Breast epithelium (tissue), 4 donors: ENCODE measurements around the gene TMTC3. TPM values are rescaled to one million over a fixed set of nuclear protein-coding genes. Genes with fewer than 3 reads are reported as not detected.
"Not testable (repeated sequence)": the region's sequence is repeated elsewhere in the genome, so short reads cannot be mapped to it uniquely, and the experiment has no call there.

Source experiments
- DNase-seq, 2 donors: peaks; one replicate each; pipeline ENCODE4 v3.0.0-alpha.2; 2019; ENCODE audit warnings: low spot score in 2 of 2
- H3K27ac ChIP-seq, 2 donors: fragments of 200-600 bp; sonication (generic) in 1 of 2; one replicate each; pipeline ENCODE4 v1.5.1; 2016 to 2019; ENCODE audit warnings: mild to moderate bottlenecking in 1 of 2
- H3K27me3 ChIP-seq, 2 donors: fragments of 200-600 bp; sonication (generic) in 1 of 2; one replicate each; pipeline versions ENCODE4 v1.5.1 to v1.6.0; 2017 to 2019; ENCODE audit warnings: control low read depth in 1 of 2, mild to moderate bottlenecking in 1 of 2
- H3K36me3 ChIP-seq: fragments of 200-600 bp; one replicate; pipeline ENCODE4 v1.5.1; 2019
- H3K4me1 ChIP-seq, 2 donors: fragments of 200-600 bp; sonication (generic); one replicate each; pipeline ENCODE4 v1.5.1; 2016 to 2019; ENCODE audit warnings: control low read depth in 1 of 2
- H3K4me3 ChIP-seq, 3 donors: fragments of 200-600 bp; sonication (generic); 1 replicate in 2 of 3; 2 replicates in 1 of 3; pipeline ENCODE4 v1.5.1; 2016 to 2019; ENCODE audit warnings: mild to moderate bottlenecking in 3 of 3, moderate library complexity in 2 of 3
- H3K9me3 ChIP-seq, 2 donors: fragments of 200-600 bp; sonication (generic) in 1 of 2; one replicate each; pipeline ENCODE4 v1.5.1; 2016 to 2019; ENCODE audit warnings: control low read depth in 1 of 2
- POLR2A ChIP-seq: fragments of 450-650 bp; IDR thresholded peaks from one replicate; pipeline ENCODE4 v1.6.1; 2016; ENCODE audit warnings: antibody characterized with exemption, mild to moderate bottlenecking, moderate library complexity
- POLR2AphosphoS5 ChIP-seq, 3 donors: sonication (generic); formaldehyde crosslinking; IDR thresholded peaks; one replicate each; pipeline ENCODE4 v1.6.1; 2017; ENCODE audit warnings: antibody characterized with exemption in 3 of 3
- intact Hi-C: fragments of 100-400 bp; cut with DNase I; formaldehyde crosslinking; loops from one replicate; pipeline ENCODE4 v1.15.1; 2023; ENCODE audit warnings: low total_unique reads
- total RNA-seq, 3 donors: library from RNA; depleted of rRNA; stranded (reverse); fragments of >200 nt; gene quantifications; one replicate each; pipeline ENCODE4 v1.1.0, GENCODE V29; 2016
- TF ChIP-seq, protein P1 (sequence below), 3 donors: fragments of 450-650 bp; IDR thresholded peaks; one replicate each; pipeline ENCODE4 v1.5.1; 2016 to 2017; ENCODE audit warnings: antibody characterized with exemption in 3 of 3, mild to moderate bottlenecking in 3 of 3, moderate library complexity in 3 of 3

TMTC3 gene
- total RNA-seq, 3 donors from 2014 or later, result 14.7 to 20.6 (median 20.2) TPM

DNA sequence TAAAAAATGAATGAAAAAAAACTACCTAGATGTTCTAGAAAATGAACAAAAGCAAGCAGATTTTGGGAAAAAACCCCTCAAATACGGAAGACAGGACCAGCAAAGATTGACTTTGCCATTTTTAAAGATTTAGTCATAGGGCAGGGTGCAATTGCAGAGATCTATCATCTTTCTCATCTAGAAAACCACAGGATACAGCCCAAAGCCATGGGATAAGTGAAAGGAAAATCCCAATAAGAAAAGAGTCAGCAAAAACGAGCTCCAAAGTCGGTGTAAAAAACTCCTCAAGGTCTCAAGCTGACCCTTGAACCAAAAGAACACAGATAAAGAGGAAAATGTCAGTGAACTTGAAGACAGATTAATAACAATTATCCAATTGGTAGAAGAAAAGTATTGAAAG lies 28.2 kb upstream of the TMTC3 start:
- TF ChIP-seq POLR2A, result no peak
- TF ChIP-seq, protein P1, sequence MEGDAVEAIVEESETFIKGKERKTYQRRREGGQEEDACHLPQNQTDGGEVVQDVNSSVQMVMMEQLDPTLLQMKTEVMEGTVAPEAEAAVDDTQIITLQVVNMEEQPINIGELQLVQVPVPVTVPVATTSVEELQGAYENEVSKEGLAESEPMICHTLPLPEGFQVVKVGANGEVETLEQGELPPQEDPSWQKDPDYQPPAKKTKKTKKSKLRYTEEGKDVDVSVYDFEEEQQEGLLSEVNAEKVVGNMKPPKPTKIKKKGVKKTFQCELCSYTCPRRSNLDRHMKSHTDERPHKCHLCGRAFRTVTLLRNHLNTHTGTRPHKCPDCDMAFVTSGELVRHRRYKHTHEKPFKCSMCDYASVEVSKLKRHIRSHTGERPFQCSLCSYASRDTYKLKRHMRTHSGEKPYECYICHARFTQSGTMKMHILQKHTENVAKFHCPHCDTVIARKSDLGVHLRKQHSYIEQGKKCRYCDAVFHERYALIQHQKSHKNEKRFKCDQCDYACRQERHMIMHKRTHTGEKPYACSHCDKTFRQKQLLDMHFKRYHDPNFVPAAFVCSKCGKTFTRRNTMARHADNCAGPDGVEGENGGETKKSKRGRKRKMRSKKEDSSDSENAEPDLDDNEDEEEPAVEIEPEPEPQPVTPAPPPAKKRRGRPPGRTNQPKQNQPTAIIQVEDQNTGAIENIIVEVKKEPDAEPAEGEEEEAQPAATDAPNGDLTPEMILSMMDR (IDR thresholded peaks at IDR 0.05), result no peak
- no peak for TF ChIP-seq POLR2AphosphoS5 (IDR thresholded peaks at IDR 0.05)
- H3K4me3 ChIP-seq, result no peak overlapping the region
- intact Hi-C loops, result no loop called here
- H3K36me3 ChIP-seq, result no peaks in the 10 kb centered on the region
- no peaks in the 10 kb centered on the region for H3K9me3 ChIP-seq
- H3K27me3 ChIP-seq, result no peaks in the 10 kb centered on the region
- H3K27ac ChIP-seq, result no peak overlapping the region
- DNase-seq, result no peak
- no peaks in the 10 kb centered on the region for H3K4me1 ChIP-seq

DNA sequence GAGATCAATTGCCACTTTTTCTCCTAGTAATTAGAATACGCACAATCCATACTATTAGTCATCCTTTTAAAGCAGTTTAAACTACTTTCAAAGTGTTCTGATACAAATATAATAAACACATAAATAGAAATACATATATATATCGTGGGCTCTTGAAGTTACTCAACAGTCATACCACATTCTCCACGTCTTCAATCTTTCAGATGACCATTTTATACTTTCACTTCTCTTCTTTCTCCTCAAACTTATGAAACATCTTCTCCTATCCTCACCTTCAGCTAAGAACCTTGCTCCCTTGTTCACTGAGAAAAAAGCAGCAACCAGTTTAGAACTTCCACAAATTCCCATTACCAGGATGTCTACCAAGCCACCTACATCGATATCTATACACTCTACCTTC lies 19.4 kb upstream of the TMTC3 start:
- no peak overlapping the region for H3K4me3 ChIP-seq
- H3K27ac ChIP-seq, result no peak overlapping the region
- no peaks in the 10 kb centered on the region for H3K27me3 ChIP-seq
- H3K9me3 ChIP-seq, result no peaks in the 10 kb centered on the region
- DNase-seq, result no peak
- TF ChIP-seq, protein P1 (IDR thresholded peaks at IDR 0.05), result no peak
- TF ChIP-seq POLR2AphosphoS5 (IDR thresholded peaks at IDR 0.05) (no peak), POLR2A (no peak)
- no peaks in the 10 kb centered on the region for H3K36me3 ChIP-seq
- intact Hi-C loops, result no loop called here
- no peaks in the 10 kb centered on the region for H3K4me1 ChIP-seq

DNA sequence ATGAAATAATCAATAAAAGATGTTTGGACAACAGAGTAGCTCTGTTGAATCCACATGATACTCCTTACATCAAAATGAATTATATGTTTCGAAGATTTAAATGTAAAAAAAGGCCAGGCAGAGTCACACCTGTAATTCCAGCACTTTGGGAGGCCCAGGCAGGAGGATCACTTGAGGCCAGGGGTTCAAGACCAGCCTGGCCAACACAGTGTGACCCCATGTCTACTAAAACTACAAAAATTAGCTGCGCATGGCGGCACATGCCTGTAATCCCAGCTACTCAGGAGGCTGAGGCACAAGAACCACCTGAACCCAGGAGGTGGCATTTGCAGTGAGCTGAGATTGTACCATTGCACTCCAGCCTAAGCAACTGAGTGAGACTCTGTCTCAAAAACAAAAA lies 15.0 kb upstream of the TMTC3 start:
- TF ChIP-seq, protein P1 (IDR thresholded peaks at IDR 0.05), result no peak
- TF ChIP-seq POLR2A, result no peak
- TF ChIP-seq POLR2AphosphoS5 (IDR thresholded peaks at IDR 0.05), result no peak
- Histone ChIP-seq H3K4me3 (no peak overlapping the region), H3K27ac (no peak overlapping the region), H3K9me3 (no peaks in the 10 kb centered on the region), H3K4me1 (no peaks in the 10 kb centered on the region), H3K27me3 (no peaks in the 10 kb centered on the region), H3K36me3 (peaks cover 7% of the 10 kb centered on the region)
- no peak for DNase-seq
- intact Hi-C loops, result no loop called here

DNA sequence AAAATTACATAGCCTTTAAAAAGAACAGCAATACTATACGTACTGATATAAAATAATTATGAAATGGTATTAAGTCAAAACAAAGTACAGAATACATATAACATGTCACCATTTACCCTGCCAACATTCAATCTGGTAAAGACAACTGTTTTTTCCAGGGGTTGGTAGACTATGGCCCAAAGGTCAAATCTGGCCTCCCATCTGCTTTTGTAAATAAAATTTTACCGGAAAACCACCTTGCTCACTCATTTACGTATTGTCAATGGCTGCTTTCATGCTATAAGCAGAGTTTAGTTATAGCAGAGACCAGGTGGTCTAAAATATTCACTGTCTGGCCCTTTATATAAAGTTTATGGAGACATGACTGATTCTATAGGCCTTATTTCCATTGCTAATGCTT lies 14.3 kb upstream of the TMTC3 start:
- TF ChIP-seq, protein P1 (IDR thresholded peaks at IDR 0.05), result no peak
- TF ChIP-seq POLR2A (no peak), POLR2AphosphoS5 (IDR thresholded peaks at IDR 0.05) (no peak)
- intact Hi-C loops, result no loop called here
- Histone ChIP-seq H3K4me3 (no peak overlapping the region), H3K27me3 (no peaks in the 10 kb centered on the region), H3K36me3 (peaks cover 7% of the 10 kb centered on the region), H3K4me1 (no peaks in the 10 kb centered on the region), H3K27ac (no peak overlapping the region), H3K9me3 (no peaks in the 10 kb centered on the region)
- DNase-seq, result no peak

DNA sequence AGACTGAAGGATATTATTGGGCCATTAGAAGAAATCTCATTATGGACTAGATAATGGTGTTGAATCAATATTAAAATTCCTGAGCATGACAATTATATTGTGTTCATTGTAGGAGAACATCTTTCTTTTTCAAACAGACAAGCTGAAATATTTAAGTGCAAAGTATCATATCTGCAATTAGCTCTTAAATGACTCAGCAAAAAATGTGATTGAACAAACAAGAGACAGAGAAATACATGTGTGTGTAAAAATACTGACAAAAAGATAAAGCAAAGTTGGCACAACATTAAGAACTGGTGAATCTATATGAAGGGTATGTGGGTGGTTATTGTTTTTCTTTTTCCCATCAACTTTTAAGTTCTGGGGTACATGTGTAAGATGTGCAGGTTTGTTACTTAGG lies 9.7 kb upstream of the TMTC3 start:
- intact Hi-C loops, result no loop called here

DNA sequence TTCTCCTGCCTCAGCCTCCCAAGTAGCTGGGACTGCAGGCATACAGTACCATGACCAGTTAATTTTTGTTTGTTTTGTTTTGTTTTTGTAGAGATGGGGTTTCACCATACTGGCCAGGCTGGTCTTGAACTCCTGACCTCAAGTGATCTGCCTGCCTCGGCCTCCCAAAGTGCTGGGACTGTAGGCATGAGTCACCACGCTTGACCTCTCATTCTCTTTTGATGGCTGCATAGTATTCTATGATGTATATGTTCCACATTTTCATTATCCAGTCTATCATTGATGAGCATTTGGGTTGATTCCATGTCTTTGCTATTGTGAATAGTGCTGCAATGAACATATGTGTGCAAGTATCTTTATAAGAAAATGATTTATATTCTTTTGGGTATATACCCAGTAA lies 8.9 kb upstream of the TMTC3 start:
- H3K36me3 ChIP-seq, DNase-seq, H3K27ac ChIP-seq, H3K4me3 ChIP-seq, H3K4me1 ChIP-seq, intact Hi-C loops, H3K9me3 ChIP-seq, H3K27me3 ChIP-seq: not testable (repeated sequence)

More for the DNA sequence above, 9.7 kb upstream of the TMTC3 start:
- H3K9me3 ChIP-seq, result no peaks in the 10 kb centered on the region
- H3K27ac ChIP-seq, result no peak overlapping the region
- H3K36me3 ChIP-seq, result peaks cover 7% of the 10 kb centered on the region
- H3K27me3 ChIP-seq, result no peaks in the 10 kb centered on the region
- TF ChIP-seq POLR2AphosphoS5 (IDR thresholded peaks at IDR 0.05), result no peak
- H3K4me3 ChIP-seq, result no peak overlapping the region
- no peaks in the 10 kb centered on the region for H3K4me1 ChIP-seq
- DNase-seq, result no peak

DNA sequence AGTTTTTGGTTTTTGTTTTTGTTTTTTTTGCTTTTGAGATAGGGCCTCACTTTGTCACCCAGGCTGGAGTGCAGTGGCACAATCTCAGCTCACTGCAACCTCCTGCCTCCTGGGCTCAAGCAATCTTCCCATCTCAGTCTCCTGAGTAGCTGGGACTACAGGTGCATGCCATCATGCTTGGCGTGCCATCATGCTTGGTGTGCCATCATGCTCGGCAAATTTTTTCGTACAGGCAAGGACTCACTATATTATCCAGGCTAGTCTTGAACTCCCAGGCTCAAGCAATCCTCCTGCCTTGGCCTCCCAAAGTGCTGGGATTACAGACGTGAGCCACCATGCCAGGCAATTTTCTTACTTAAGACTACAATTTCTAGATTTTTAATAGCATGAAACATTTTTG lies 2.4 kb upstream of the TMTC3 start:
- H3K4me1 ChIP-seq, H3K27ac ChIP-seq, H3K9me3 ChIP-seq, H3K36me3 ChIP-seq, intact Hi-C loops, H3K27me3 ChIP-seq, H3K4me3 ChIP-seq, DNase-seq: not testable (repeated sequence)
